Measurements from ENCODE around the gene GPBAR1. TPM values are rescaled to one million over a fixed set of nuclear protein-coding genes. Genes with fewer than 3 reads are reported as not detected.
A peak's percentile ranks its signal among the peaks of the same experiment; 100 is the strongest.

GPBAR1 gene
- total and polyA plus RNA-seq, 9 of the 15 experiments (the other 6 are each of a cell fraction or from before 2014, with no cell fraction given) = not detected

GRCh38 chr2:218269900-218270720 lies 9.3 kb downstream of the GPBAR1 start, which contains the start of the genes AAMP and PNKD (continued):
- TF ChIP-seq EP300 (IDR thresholded peaks at IDR 0.05; ENCODE audit: low read length) (no peak), COPS2 (conservative IDR thresholded peaks at IDR 0.05) (no peak), CHAMP1 (IDR thresholded peaks at IDR 0.05) (no peak), ZNF212 (CRISPR knock-in tag; IDR thresholded peaks at IDR 0.05) (no peak), ETV6 (IDR thresholded peaks at IDR 0.05; ENCODE audit: borderline replicate concordance in 1 of 2, low read depth in 2 of 2, low read length in 1 of 2) (no peak), ETV6 (CRISPR knock-in tag; IDR thresholded peaks at IDR 0.05; ENCODE audit: borderline replicate concordance) (0 out of 2 replicates have a peak, but pooled peaks have one; percentile 31), NR3C1 (CRISPR knock-in tag; IDR thresholded peaks at IDR 0.05) (no peak), IFI16 (CRISPR knock-in tag; IDR thresholded peaks at IDR 0.05) (no peak), CCAR2 (IDR thresholded peaks at IDR 0.05; ENCODE audit: low read depth, low read length) (no peak), ZNF592 (IDR thresholded peaks at IDR 0.05) (0 out of 2 replicates have a peak, but pooled peaks have one; percentile 62), ZNF217 (CRISPR knock-in tag; IDR thresholded peaks at IDR 0.05) (no peak), CREM (IDR thresholded peaks at IDR 0.05; ENCODE audit: low read depth) (peak; percentile 90), YY1 (IDR thresholded peaks at IDR 0.05; ENCODE audit: borderline replicate concordance in 1 of 3, control insufficient read depth in 1 of 3, extremely low read depth in 1 of 3, insufficient read depth in 3 of 3, insufficient read length in 1 of 3, insufficient replicate concordance in 2 of 3, low read depth in 1 of 3, low read length in 2 of 3) (peak; percentile 68 to 96 (median 94))
- TF ChIP-seq, protein P1, sequence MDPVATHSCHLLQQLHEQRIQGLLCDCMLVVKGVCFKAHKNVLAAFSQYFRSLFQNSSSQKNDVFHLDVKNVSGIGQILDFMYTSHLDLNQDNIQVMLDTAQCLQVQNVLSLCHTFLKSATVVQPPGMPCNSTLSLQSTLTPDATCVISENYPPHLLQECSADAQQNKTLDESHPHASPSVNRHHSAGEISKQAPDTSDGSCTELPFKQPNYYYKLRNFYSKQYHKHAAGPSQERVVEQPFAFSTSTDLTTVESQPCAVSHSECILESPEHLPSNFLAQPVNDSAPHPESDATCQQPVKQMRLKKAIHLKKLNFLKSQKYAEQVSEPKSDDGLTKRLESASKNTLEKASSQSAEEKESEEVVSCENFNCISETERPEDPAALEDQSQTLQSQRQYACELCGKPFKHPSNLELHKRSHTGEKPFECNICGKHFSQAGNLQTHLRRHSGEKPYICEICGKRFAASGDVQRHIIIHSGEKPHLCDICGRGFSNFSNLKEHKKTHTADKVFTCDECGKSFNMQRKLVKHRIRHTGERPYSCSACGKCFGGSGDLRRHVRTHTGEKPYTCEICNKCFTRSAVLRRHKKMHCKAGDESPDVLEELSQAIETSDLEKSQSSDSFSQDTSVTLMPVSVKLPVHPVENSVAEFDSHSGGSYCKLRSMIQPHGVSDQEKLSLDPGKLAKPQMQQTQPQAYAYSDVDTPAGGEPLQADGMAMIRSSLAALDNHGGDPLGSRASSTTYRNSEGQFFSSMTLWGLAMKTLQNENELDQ (CRISPR knock-in tag; IDR thresholded peaks at IDR 0.05; ENCODE audit: borderline replicate concordance) = no peak

All from K562 (cell line).